ENCODE results near the gene ARHGEF6.
A peak's percentile ranks its signal among the peaks of the same experiment; 100 is the strongest.

Gene ARHGEF6

GRCh38 chrX:136630881-136631280 is 149.9 kb downstream of the ARHGEF6 start:
- no peak overlapping the region for H3K27ac Mint-ChIP-seq
- no peaks in the 10 kb centered on the region for H3K36me3 Mint-ChIP-seq
- no peaks in the 10 kb centered on the region for H3K27me3 Mint-ChIP-seq
- no peaks in the 10 kb centered on the region for H3K9me3 Mint-ChIP-seq
- ATAC-seq = no peak
- H3K4me3 Mint-ChIP-seq = no peak overlapping the region
- H3K4me1 Mint-ChIP-seq = peaks cover 9% of the 10 kb centered on the region

DNA sequence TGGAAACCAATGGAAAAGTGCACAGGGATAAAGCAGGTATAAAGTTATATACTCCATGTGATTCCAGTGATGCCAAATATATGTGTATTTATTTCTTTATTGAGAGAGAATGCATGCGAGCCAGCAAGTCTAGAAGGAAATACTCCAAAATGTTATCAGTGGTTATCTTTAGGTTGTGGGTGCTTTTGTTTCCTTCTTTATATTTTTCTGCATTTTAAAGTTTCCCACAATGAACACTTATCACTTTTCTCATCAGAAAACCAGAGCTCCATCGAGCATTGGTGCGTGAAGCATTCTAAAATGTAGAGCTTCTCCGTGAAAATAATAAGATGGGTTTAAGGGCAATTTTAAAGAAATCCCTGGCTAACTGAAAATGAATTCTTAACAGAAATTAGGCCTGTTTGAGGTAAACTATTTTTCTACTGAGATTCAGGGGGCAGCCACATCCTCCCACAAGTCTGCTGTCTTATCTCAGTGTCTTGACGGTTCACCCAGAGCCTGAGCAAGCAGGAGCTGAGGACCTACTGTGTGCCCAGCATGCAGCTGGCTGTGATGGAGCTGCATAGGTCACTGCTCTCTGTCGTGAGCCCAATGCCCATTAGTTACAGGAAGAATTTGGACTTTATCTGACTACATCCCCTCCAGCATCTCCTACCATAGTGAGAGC is 151.5 kb downstream of the ARHGEF6 start:
- Mint-ChIP-seq H3K4me1 (no peaks in the 10 kb centered on the region), H3K27ac (no peak overlapping the region), H3K36me3 (no peaks in the 10 kb centered on the region), H3K27me3 (no peaks in the 10 kb centered on the region), H3K9me3 (peaks cover 3% of the 10 kb centered on the region), H3K4me3 (no peak overlapping the region)
- no peak for ATAC-seq

DNA sequence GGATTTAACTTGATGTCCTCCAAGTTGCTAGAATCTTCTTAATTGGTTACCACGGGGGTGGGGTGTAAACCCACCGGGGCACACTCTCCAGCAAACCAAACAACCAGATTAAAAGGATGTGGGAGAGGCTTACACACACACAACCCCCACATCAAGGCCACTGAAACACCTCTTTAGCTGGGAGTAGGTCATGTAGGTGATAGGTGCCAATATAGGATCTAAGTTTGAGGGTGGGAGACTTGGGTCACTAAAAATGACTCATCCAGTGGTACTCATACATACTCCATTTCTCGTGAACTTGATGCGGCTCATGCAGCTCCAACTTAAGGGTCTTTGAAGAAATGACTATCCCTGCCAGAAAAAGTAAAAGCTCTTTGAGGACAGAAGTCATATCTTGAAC is 153.3 kb downstream of the ARHGEF6 start:
- no peaks in the 10 kb centered on the region for H3K4me1 Mint-ChIP-seq
- no peak overlapping the region for H3K27ac Mint-ChIP-seq
- peaks cover 3% of the 10 kb centered on the region for H3K9me3 Mint-ChIP-seq
- no peak for ATAC-seq
- no peak overlapping the region for H3K4me3 Mint-ChIP-seq
- no peaks in the 10 kb centered on the region for H3K36me3 Mint-ChIP-seq
- H3K27me3 Mint-ChIP-seq = no peaks in the 10 kb centered on the region

DNA sequence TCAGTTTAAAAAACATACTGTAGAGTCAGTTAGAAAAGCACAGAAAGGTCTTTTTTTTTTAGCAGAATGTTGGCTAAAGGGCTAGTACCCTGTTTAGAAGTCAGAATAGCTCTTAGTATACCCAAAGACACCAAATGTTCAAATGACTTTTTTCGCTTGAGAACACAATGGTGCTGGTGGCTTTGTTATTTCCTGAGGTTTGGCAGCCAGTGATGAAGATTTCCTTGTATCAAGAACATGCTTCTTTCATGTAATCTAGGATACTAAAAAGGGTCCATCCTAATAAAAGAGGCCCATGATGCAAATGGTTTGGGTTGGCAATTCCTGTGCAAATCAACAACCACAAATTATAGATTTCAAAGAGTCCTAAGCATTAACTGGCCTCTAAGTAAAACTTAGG is 153.8 kb downstream of the ARHGEF6 start:
- no peaks in the 10 kb centered on the region for H3K27me3 Mint-ChIP-seq
- H3K4me3 Mint-ChIP-seq = no peak overlapping the region
- no peaks in the 10 kb centered on the region for H3K36me3 Mint-ChIP-seq
- H3K4me1 Mint-ChIP-seq = no peaks in the 10 kb centered on the region
- no peak overlapping the region for H3K27ac Mint-ChIP-seq
- no peak for ATAC-seq
- peaks cover 3% of the 10 kb centered on the region for H3K9me3 Mint-ChIP-seq

DNA sequence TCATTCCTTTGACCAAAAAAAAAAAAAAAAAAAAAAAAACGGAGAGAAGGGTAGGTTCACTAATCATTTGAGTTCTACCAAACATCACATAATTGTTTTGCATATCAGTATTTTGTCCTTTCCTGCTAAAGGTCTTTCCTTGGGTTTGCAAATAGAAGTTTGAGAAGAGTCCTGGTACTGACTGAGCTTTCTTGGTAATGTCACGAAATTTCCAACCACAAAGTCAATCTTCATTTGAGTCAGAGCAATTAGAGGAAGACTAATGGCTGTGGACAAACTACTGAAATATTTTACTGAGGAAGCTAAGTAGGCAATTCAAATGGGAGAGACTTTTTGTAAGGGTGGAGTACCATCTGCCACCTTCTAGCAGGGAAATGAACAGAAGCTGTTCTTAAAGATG is 154.5 kb downstream of the ARHGEF6 start:
- H3K27ac Mint-ChIP-seq = peak overlapping the region; percentile 40
- H3K4me3 Mint-ChIP-seq = no peak overlapping the region
- peaks cover 3% of the 10 kb centered on the region for H3K9me3 Mint-ChIP-seq
- H3K4me1 Mint-ChIP-seq = no peaks in the 10 kb centered on the region
- no peaks in the 10 kb centered on the region for H3K27me3 Mint-ChIP-seq
- no peaks in the 10 kb centered on the region for H3K36me3 Mint-ChIP-seq
- peak; percentile 51 for ATAC-seq

GRCh38 chrX:136625246-136625645 is 155.5 kb downstream of the ARHGEF6 start:
- no peak overlapping the region for H3K27ac Mint-ChIP-seq
- no peak overlapping the region for H3K4me3 Mint-ChIP-seq
- H3K36me3 Mint-ChIP-seq = no peaks in the 10 kb centered on the region
- H3K27me3 Mint-ChIP-seq = no peaks in the 10 kb centered on the region
- H3K9me3 Mint-ChIP-seq = peaks cover 3% of the 10 kb centered on the region
- H3K4me1 Mint-ChIP-seq = no peaks in the 10 kb centered on the region
- no peak for ATAC-seq

- ATAC-seq = no peak
- H3K36me3 Mint-ChIP-seq = no peaks in the 10 kb centered on the region
- H3K4me3 Mint-ChIP-seq = no peak overlapping the region
- no peaks in the 10 kb centered on the region for H3K4me1 Mint-ChIP-seq
- no peaks in the 10 kb centered on the region for H3K27me3 Mint-ChIP-seq
- H3K9me3 Mint-ChIP-seq = peaks cover 3% of the 10 kb centered on the region
- no peak overlapping the region for H3K27ac Mint-ChIP-seq
Observed at GRCh38 chrX:136623396-136623795, 157.3 kb downstream of the ARHGEF6 start.

GRCh38 chrX:136622568-136622967 is 158.2 kb downstream of the ARHGEF6 start:
- Mint-ChIP-seq H3K9me3 (peaks cover 3% of the 10 kb centered on the region), H3K4me1 (no peaks in the 10 kb centered on the region), H3K27me3 (no peaks in the 10 kb centered on the region), H3K4me3 (no peak overlapping the region), H3K36me3 (no peaks in the 10 kb centered on the region), H3K27ac (no peak overlapping the region)
- ATAC-seq = no peak

DNA sequence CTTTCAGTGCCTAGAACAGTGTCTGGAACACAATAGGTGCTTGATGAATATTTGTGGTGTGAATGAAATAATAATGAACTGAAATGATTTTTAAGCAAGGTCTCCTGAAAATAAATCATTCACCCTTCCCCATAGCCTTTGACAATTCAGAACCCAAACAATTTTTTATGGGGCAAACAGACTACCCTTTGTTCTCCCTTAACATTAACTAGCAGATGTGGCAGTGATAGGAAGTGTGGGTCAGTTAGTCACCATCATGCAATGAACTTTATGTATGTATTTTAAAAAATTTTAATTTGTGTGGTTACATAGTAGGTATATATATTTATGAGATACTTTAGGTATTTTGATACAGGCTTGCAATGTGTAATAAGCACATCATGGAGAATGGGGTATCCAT is 160.0 kb downstream of the ARHGEF6 start:
- Mint-ChIP-seq H3K27me3 (no peaks in the 10 kb centered on the region), H3K4me1 (no peaks in the 10 kb centered on the region), H3K27ac (no peak overlapping the region), H3K9me3 (peaks cover 3% of the 10 kb centered on the region), H3K4me3 (no peak overlapping the region), H3K36me3 (no peaks in the 10 kb centered on the region)
- ATAC-seq = no peak

DNA sequence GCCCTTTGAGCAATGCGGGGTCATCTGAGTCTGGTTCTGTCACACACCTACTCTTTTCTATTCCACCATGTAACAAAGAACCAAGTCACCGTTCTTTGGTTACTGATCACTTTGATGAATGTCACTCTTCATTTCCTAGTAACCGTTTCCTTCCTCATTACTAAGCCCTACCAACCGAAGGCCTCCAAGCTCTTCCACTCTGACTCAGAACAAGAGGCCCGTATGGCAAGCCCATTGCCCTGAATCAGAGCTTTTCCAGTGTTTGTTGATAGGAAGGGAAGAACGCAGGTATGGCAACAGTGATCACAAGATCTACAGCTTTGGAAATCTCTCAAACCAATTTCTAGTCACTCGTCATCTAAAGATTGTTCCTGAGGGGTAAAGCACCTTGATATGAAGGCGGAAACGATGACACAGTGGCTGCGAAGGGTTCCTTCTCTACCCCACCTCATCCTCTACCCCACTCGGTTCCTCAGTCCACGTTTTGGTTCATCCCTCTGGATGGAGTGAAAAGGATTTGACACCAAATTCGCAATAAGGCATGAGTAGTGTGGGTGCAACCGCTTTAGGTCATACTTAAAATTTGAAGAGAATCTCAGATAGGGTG is 160.7 kb downstream of the ARHGEF6 start:
- H3K27ac Mint-ChIP-seq = no peak overlapping the region
- ATAC-seq = no peak
- H3K36me3 Mint-ChIP-seq = no peaks in the 10 kb centered on the region
- no peaks in the 10 kb centered on the region for H3K27me3 Mint-ChIP-seq
- no peak overlapping the region for H3K4me3 Mint-ChIP-seq
- peaks cover 3% of the 10 kb centered on the region for H3K9me3 Mint-ChIP-seq
- H3K4me1 Mint-ChIP-seq = no peaks in the 10 kb centered on the region

DNA sequence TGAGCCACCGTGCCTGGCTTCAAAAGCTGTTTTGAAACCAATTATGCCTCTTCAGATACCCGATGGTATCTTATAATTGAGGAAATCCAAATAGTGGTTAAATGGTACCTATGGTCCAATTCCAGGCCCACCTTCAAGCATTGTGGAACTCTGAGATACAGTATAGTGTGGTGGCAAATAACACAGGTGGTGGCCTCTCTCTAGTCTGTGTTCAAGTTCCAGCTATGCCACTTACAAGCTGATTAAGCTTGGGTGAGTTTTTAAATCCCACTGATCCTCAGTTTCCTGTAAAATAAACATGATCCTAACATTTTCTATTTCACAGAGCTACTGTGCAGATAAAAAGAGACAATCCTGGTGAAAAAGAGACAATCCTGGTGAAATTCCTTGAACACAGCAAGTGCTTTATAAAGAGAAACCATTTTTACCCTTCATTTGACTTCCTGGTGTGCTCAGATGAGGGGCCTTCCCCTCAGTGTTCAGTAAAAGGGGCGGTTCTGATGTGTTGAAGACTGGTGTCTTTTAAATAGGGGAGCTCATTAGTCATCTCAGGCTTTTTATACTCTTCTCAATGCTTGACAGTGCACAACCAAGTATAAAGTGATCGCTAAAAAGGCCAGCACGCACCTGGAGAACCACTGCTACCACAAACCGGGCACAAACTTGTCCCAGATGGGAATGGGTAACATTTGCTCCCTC is 163.6 kb downstream of the ARHGEF6 start:
- Mint-ChIP-seq H3K27ac (no peak overlapping the region), H3K27me3 (no peaks in the 10 kb centered on the region), H3K4me3 (no peak overlapping the region), H3K36me3 (no peaks in the 10 kb centered on the region), H3K4me1 (no peaks in the 10 kb centered on the region), H3K9me3 (no peaks in the 10 kb centered on the region)
- peak; percentile 83 for ATAC-seq

Data from stimulated activated memory B cell treated with anti-CD40 and anti-IgM and Interleukin-4, amounts not matched to agents 10 μg/mL and 1 μg/mL and 100 μg/mL, for 72 hours (primary cell).